ENCODE measurements around the gene HES6. TPM values are rescaled to one million over a fixed set of nuclear protein-coding genes. Genes with fewer than 3 reads are reported as not detected.

The HES6 gene
- total RNA-seq, 1 donor from 2014 or later = 67.7 TPM

DNA sequence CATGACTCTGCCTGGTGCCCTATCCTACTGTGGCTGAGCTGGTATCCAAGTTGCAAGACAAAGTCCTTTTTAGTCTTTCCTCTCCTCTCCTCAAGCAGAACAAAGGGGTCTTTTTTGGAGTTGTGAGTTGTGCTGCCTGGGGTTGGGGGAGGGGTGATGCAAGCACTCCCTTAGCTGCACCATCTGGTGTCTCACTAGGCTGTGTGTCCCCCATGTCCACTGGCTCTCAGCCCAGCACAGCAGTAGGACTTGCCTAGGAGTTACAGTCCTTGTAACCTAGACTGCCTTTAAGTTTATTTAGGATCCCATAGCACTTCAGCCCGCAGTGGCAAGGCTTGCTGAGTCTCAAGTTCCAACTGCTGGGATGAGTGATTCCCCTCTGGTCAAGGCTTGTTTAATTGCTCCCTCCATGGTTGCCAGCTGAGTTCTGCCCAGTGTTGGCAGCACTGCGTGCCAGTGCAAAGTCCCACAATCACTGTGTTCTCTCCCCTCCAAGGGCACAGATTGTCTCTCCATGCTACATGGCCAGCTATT is 23.1 kb downstream of the HES6 start:
- DNase-seq (ENCODE audit: low spot score in 2 of 2) = no peak
- no peak for FAIRE-seq

DNA sequence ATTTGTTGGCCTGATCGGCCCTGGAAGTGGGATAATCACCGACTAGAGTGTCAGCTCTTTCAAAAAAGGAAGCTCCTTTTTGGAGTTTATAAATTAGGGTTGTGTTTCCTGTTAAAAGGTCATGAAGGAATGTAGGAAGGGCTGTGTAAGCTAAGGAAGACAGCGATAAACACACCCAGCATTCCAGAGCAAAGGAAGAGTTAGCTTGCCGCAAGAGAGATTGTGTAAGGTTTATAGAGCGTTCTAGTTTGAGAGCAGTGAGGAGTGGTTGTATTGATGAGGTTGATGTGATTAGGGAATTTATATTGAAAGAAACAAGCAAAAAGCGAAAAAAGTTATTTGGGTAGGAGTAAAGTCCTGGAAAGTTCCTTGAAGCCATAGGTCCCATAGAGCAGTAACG is 32.8 kb downstream of the HES6 start:
- FAIRE-seq = no peak

GRCh38 chr2:238203973-238204683 is 35.7 kb downstream of the HES6 start:
- FAIRE-seq = no peak
- no peak for DNase-seq (ENCODE audit: low spot score in 2 of 2)

More for the DNA sequence above, 32.8 kb downstream of the HES6 start:
- DNase-seq (ENCODE audit: low spot score in 2 of 2) = no peak

DNA sequence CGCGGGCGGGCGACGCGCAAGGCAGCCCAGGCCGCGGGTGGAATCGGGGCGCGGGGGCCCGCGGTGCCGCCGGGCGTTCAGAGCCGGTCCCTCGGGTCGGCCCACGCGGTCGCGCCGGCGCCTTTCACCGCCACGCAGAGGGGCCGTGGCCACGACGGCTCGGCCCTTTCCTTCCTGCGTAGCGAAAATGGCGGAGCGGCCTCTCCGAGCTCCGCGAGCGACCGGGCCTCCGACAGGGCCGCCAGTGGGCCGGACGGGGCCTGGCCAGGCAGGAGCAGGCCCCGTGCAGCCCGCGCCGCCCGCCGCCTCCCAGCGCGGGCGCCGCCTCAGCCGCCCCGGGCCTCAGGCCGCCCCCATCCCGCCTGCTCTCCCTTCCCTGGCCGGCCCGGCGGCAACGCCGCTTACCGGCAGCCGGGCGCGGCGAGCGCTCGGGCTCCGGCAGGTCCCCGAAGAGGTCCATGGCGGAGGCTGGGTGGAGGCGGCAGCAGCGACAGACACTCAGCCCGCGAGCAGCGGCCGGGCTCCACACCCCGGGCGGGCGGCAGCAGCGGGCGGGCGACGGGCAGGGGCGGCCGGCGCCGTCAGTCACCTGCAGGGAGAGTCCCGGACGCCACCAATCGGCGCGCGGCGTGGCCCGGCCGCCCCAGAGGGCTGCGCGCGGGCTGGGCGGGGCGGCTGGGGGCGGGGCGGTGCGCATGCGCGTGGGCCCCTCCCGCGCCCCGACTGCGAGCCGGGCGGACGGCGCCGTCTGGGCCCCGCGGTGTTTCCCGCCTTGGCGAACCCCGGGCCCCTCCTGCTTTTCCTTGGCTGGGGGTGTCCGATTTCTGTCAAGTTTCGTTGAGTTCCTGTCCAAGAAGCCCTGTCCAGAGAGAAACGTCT is 36.5 kb downstream of the HES6 start, which contains the start of gene ILKAP:
Gene ILKAP (minus strand): TSS at position 602 of the 879 bp plus-strand sequence. CDS start 142 bp downstream, at position 460.
- peak; percentile 99 to 100 for DNase-seq (ENCODE audit: low spot score in 2 of 2)

GRCh38 chr2:238202326-238203093 is 37.3 kb downstream of the HES6 start:
- DNase-seq (ENCODE audit: low spot score in 2 of 2) (peak in 1 of 2 donors; percentile 44), FAIRE-seq (no peak)

More for the DNA sequence above, 36.5 kb downstream of the HES6 start, which contains the start of gene ILKAP:
- FAIRE-seq = no peak

GRCh38 chr2:238190445-238190844 is 49.4 kb downstream of the HES6 start:
- no peak for FAIRE-seq
- DNase-seq (ENCODE audit: low spot score in 2 of 2) = no peak

Other genes with a start within 250 kb of the HES6 start
- 11.8 TPM for gene SCLY, start 179.0 kb downstream of the HES6 start, total RNA-seq
- gene ESPNL, start 139.7 kb downstream of the HES6 start, total RNA-seq = under 0.01 TPM
- gene KLHL30, start 101.4 kb downstream of the HES6 start, total RNA-seq = under 0.01 TPM
- 0.82 TPM for gene ERFE, start 81.1 kb downstream of the HES6 start, total RNA-seq
- gene ILKAP, start 36.3 kb downstream of the HES6 start, total RNA-seq = 73.4 TPM
- gene PER2, start 48.6 kb upstream of the HES6 start, total RNA-seq = 5.3 TPM
- gene TRAF3IP1, start 80.5 kb upstream of the HES6 start, total RNA-seq = 13.5 TPM
- gene ASB1, start 186.9 kb upstream of the HES6 start, total RNA-seq = 11.8 TPM